Thymus (tissue), 11 donors: ENCODE measurements around the gene ANTKMT. TPM values are rescaled to one million over a fixed set of nuclear protein-coding genes. Genes with fewer than 3 reads are reported as not detected.

Experiments used
- DNase-seq, 9 donors: peaks; one replicate each; pipeline ENCODE4 v3.0.0-alpha.2; 2013; ENCODE audit warnings: low spot score in 9 of 9, low read depth in 6 of 9, missing footprints in 1 of 9
- H3K27ac ChIP-seq, 2 donors: one replicate each; pipeline ENCODE4 v1.5.1; 2013; ENCODE audit warnings: control low read depth in 1 of 2, low read depth in 1 of 2, low read length in 1 of 2, mild to moderate bottlenecking in 1 of 2, moderate library complexity in 1 of 2
- H3K27me3 ChIP-seq, 2 donors: one replicate each; pipeline ENCODE4 v1.5.1; 2013; ENCODE audit warnings: low read length in 1 of 2; ENCODE audit not compliant: control insufficient read depth in 2 of 2, insufficient read depth in 1 of 2
- H3K36me3 ChIP-seq, 2 donors: one replicate each; pipeline ENCODE4 v1.5.1; 2013; ENCODE audit warnings: low read length in 1 of 2, mild to moderate bottlenecking in 1 of 2, moderate library complexity in 1 of 2; ENCODE audit not compliant: control insufficient read depth in 2 of 2, insufficient read depth in 2 of 2
- H3K4me1 ChIP-seq, 2 donors: one replicate each; pipeline ENCODE4 v1.5.1; 2013; ENCODE audit warnings: low read length in 2 of 2; ENCODE audit not compliant: control insufficient read depth in 2 of 2, insufficient read depth in 2 of 2
- H3K4me3 ChIP-seq, 2 donors: one replicate each; pipeline ENCODE4 v1.5.1; 2013; ENCODE audit warnings: low read length in 2 of 2, control low read depth in 1 of 2, mild to moderate bottlenecking in 1 of 2
- H3K9me3 ChIP-seq, 2 donors: one replicate each; pipeline ENCODE4 v1.5.1; 2013; ENCODE audit warnings: low read length in 1 of 2, mild to moderate bottlenecking in 1 of 2; ENCODE audit not compliant: control insufficient read depth in 2 of 2, insufficient read depth in 1 of 2
- WGBS: extraction: QIAGEN DNeasy Blood & Tissue Kit; methylation state at CpG from one replicate; pipeline ENCODE4 v1.1.7; 2013; 5-methylcytosine and 5-hydroxymethylcytosine counted together
- polyA plus RNA-seq: library from polyadenylated mRNA; stranded (reverse); fragments of 200-250 nt; gene quantifications from one replicate; pipeline ENCODE4 v1.2.3, GENCODE V29; 2013
- total RNA-seq: library from RNA; stranded (reverse); fragments of 120-200 nt; gene quantifications from one replicate; pipeline ENCODE4 v1.2.4, GENCODE V29; 2013
- donor health status: healthy.

ANTKMT gene
- total and polyA plus RNA-seq, 2 donors = 53.9 to 56.2 TPM

DNA sequence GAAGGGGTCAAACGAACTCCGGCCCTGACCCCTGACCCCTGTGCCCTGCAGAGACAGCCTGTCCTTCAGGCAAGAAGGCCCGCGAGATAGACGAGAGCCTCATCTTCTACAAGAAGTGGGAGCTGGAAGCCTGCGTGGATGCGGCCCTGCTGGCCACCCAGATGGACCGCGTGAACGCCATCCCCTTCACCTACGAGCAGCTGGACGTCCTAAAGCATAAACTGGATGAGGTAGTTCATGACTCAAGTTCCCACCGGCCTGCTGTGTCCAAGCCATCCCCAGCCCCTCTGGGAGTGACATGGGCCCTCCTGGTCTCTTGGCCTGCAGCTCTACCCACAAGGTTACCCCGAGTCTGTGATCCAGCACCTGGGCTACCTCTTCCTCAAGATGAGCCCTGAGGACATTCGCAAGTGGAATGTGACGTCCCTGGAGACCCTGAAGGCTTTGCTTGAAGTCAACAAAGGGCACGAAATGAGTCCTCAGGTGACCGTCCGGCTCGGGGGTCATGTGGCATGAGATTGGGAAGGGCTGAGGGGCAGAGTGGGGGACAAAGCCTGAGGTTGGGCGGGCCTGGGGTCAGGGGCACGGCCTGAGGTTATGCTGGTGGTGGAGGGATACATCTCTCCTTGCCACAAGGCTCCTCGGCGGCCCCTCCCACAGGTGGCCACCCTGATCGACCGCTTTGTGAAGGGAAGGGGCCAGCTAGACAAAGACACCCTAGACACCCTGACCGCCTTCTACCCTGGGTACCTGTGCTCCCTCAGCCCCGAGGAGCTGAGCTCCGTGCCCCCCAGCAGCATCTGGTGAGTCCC, 45.3 kb downstream of the ANTKMT start:
- H3K27ac ChIP-seq = no peak overlapping the region
- no peaks in the 10 kb centered on the region for H3K36me3 ChIP-seq
- H3K9me3 ChIP-seq = no peaks in the 10 kb centered on the region
- H3K4me1 ChIP-seq = no peaks in the 10 kb centered on the region
- no peak overlapping the region for H3K4me3 ChIP-seq
- H3K27me3 ChIP-seq = peaks cover 0 to 20% of the 10 kb centered on the region in 2 donors
- no peak for DNase-seq
- WGBS = 94% methylated on average over 29 of the region's 29 CpGs

DNA sequence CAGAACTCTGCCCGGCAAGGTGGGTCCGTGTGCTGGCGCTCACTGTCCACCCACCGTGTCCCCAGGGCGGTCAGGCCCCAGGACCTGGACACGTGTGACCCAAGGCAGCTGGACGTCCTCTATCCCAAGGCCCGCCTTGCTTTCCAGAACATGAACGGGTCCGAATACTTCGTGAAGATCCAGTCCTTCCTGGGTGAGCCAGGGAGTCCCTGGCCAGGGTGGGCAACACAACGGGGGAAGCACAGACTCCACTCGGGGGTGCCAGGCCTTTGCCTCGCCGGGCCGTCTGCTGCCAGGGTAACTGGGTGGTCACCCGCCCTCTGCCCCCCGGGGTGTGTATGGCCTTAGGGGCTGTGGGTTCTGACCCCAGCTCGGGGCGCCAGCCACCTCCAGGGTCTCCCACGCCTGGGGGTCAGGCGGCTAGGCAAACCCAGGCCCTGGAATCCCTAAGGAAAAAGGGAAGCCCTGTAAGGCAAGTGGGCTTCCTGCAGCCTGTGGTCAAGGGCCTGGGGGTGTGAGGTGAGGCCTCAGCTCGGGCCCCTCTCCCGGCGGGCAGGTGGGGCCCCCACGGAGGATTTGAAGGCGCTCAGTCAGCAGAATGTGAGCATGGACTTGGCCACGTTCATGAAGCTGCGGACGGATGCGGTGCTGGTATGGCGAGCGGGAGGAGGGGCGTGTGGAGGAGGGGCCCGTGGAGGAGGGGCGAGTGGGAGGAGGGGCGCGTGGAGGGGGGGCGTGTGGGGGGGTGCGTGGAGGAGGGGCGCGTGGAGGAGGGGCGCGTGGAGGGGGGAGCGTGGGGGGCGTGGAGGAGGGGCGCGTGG, 46.1 kb downstream of the ANTKMT start:
- Histone ChIP-seq H3K27ac (no peak overlapping the region), H3K4me1 (no peaks in the 10 kb centered on the region), H3K9me3 (no peaks in the 10 kb centered on the region), H3K27me3 (peaks cover 0 to 20% of the 10 kb centered on the region in 2 donors), H3K4me3 (no peak overlapping the region), H3K36me3 (no peaks in the 10 kb centered on the region)
- 78% methylated on average over 39 of the region's 48 CpGs for whole genome bisulfite sequencing
- DNase-seq = no peak

DNA sequence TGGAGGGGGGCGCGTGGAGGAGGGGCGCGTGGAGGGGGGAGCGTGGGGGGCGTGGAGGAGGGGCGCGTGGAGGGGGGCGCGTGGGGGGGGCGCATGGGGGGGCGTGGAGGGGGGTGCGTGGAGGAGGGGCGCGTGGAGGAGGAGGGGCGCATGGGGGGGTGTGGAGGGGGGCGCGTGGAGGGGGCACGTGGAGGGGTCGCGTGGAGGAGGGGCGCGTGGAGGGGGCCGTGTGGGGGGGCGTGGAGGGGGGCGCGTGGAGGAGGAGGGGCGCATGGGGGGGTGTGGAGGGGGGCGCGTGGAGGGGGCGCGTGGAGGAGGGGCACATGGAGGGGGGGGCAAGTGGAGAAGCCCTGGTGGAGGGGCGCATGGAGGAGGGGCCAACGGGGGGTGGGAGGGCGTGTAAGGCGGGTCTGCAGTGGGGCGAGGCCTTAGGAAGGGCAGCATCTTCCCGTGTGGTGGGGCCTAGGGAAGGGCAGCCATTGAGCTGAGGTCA, 46.8 kb downstream of the ANTKMT start:
- Histone ChIP-seq H3K36me3 (no peaks in the 10 kb centered on the region), H3K9me3 (no peaks in the 10 kb centered on the region), H3K27me3 (peaks cover 0 to 17% of the 10 kb centered on the region in 2 donors), H3K4me3 (no peak overlapping the region), H3K4me1 (no peaks in the 10 kb centered on the region), H3K27ac (no peak overlapping the region)
- WGBS = 79% methylated on average over 29 of the region's 38 CpGs
- no peak for DNase-seq

DNA sequence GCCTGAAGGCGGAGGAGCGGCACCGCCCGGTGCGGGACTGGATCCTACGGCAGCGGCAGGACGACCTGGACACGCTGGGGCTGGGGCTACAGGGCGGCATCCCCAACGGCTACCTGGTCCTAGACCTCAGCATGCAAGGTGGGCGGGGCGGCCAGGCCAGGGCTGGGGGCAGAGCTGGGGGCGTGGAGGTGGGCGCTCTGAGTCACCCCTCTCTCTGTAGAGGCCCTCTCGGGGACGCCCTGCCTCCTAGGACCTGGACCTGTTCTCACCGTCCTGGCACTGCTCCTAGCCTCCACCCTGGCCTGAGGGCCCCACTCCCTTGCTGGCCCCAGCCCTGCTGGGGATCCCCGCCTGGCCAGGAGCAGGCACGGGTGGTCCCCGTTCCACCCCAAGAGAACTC, 47.5 kb downstream of the ANTKMT start:
- Histone ChIP-seq H3K36me3 (no peaks in the 10 kb centered on the region), H3K9me3 (no peaks in the 10 kb centered on the region), H3K4me1 (no peaks in the 10 kb centered on the region), H3K27ac (no peak overlapping the region), H3K4me3 (no peak overlapping the region), H3K27me3 (peaks cover 0 to 17% of the 10 kb centered on the region in 2 donors)
- WGBS = 89% methylated on average over 21 of the region's 21 CpGs
- DNase-seq = no peak

DNA sequence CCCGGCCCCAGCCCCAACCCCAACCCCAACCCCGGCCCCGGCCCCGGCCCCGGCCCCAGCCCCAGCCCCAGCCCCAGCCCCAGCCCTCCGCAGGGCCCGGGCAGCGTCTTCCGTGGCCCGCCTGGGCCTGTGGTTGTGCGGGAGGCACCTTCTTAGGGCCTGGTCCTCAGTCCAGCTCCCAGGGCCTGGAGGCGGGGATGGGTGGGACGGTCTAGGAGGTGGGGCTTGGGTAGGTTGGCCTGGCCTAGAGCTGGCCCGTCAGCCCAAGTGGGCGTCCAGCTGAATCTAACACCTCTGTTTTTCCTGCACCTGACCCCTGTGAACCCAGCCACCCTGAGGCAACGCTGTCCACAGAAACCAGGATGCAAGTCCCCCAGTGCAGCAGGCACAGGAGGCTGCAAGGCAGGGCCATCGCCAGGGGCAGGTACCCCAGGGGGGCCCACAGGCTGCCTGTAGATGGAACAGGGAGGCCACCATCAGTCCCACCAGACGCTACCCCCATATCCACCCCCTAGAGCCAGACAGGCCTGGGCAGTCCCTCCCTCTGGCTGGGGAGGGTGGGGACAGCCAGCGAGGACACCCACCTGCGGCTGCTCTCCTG, 48.3 kb downstream of the ANTKMT start:
- peaks cover 0 to 17% of the 10 kb centered on the region in 2 donors for H3K27me3 ChIP-seq

DNA sequence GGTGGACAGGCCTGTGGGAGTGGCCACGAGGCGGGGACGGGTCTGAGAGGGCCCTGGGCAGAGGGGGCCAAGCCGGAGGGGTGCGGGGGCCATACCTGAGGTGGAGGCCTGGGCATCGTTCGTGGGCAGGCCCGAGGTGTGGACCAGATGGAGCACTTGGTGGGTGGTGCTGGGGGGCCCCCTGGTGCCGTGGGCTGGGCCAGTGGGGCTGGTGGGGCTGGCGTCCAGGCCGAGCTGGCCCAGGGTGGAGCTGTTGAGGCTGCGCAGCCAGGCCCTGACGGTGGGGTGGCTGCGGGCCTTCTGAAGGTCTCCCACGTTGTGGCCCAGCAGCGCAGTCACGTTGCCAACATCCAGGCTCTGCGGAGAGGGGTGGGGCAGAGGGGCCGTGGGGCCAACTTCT, 49.0 kb downstream of the ANTKMT start:
- Histone ChIP-seq H3K27me3 (peaks cover 0 to 17% of the 10 kb centered on the region in 2 donors), H3K4me3 (no peak overlapping the region), H3K36me3 (no peaks in the 10 kb centered on the region), H3K9me3 (no peaks in the 10 kb centered on the region), H3K4me1 (no peaks in the 10 kb centered on the region), H3K27ac (no peak overlapping the region)
- DNase-seq = no peak
- WGBS = 94% methylated on average over 19 of the region's 19 CpGs

More for the DNA sequence above, 48.3 kb downstream of the ANTKMT start:
- H3K9me3 ChIP-seq = no peaks in the 10 kb centered on the region
- DNase-seq = no peak
- H3K36me3 ChIP-seq = no peaks in the 10 kb centered on the region
- H3K4me1 ChIP-seq = no peaks in the 10 kb centered on the region
- H3K27ac ChIP-seq = no peak overlapping the region
- H3K4me3 ChIP-seq = no peak overlapping the region
- 74% methylated on average over 20 of the region's 20 CpGs for WGBS

DNA sequence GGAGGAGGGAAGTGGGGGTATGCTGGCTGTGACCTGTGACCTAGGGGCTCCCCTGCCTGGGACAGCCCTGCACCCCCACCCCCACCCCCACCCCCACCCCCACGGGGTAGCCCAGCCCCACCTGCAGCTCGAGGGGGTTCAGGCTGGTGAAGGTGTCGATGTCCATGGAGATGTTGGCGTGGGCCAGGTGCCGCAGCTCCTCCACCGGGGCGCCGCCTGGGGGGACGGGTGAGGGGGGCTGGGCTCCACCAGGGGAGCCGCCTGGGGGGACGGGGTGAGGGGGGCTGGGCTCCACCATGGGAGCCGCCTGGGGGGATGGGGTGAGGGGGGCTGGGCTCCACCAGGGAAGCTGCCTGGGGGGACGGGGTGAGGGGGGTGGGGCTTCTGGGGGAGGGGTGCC, 49.5 kb downstream of the ANTKMT start:
- H3K4me3 ChIP-seq = no peak overlapping the region
- no peaks in the 10 kb centered on the region for H3K36me3 ChIP-seq
- DNase-seq = no peak
- WGBS = 87% methylated on average over 13 of the region's 13 CpGs
- no peak overlapping the region for H3K27ac ChIP-seq
- no peaks in the 10 kb centered on the region for H3K9me3 ChIP-seq
- peaks cover 0 to 17% of the 10 kb centered on the region in 2 donors for H3K27me3 ChIP-seq
- H3K4me1 ChIP-seq = no peaks in the 10 kb centered on the region
